ENCODE measurements around the gene KSR2. TPM values are rescaled to one million over a fixed set of nuclear protein-coding genes. Genes with fewer than 3 reads are reported as not detected.

The KSR2 gene
- total RNA-seq, 2 donors from 2014 or later = 1.1 to 2.0 TPM

- peaks cover 5% of the 10 kb centered on the region for H3K9me3 Mint-ChIP-seq
- H3K4me3 ChIP-seq (ENCODE audit: low read length) = no peak overlapping the region
- no peaks in the 10 kb centered on the region for H3K4me1 ChIP-seq (ENCODE audit: control insufficient read depth, insufficient read depth, low read length)
- H3K4me3 Mint-ChIP-seq = no peak overlapping the region
- no peaks in the 10 kb centered on the region for H3K36me3 Mint-ChIP-seq (ENCODE audit: low read depth)
- H3K4me1 Mint-ChIP-seq = peaks cover 2% of the 10 kb centered on the region
- no peak overlapping the region for H3K27ac ChIP-seq (ENCODE audit: low read depth, low read length)
- H3K9ac ChIP-seq (ENCODE audit: extremely low read depth, low read length, poor library complexity, severe bottlenecking) = no peak overlapping the region
- H3K36me3 ChIP-seq (ENCODE audit: control insufficient read depth, insufficient read depth, low read length) = no peaks in the 10 kb centered on the region
- 35 to 86% methylated on average over 1 to 5 of the region's 5 CpGs for WGBS, 2 experiments (ENCODE audit: insufficient coverage in 1 of 2, insufficient read length in 1 of 2)
- peaks cover 6% of the 10 kb centered on the region for H3K9me3 ChIP-seq (ENCODE audit: control insufficient read depth, low read length)
- H3K27me3 Mint-ChIP-seq (ENCODE audit: insufficient read depth) = peaks cover 2% of the 10 kb centered on the region
- peak; percentile 95 for DNase-seq
- TF ChIP-seq, protein P1, sequence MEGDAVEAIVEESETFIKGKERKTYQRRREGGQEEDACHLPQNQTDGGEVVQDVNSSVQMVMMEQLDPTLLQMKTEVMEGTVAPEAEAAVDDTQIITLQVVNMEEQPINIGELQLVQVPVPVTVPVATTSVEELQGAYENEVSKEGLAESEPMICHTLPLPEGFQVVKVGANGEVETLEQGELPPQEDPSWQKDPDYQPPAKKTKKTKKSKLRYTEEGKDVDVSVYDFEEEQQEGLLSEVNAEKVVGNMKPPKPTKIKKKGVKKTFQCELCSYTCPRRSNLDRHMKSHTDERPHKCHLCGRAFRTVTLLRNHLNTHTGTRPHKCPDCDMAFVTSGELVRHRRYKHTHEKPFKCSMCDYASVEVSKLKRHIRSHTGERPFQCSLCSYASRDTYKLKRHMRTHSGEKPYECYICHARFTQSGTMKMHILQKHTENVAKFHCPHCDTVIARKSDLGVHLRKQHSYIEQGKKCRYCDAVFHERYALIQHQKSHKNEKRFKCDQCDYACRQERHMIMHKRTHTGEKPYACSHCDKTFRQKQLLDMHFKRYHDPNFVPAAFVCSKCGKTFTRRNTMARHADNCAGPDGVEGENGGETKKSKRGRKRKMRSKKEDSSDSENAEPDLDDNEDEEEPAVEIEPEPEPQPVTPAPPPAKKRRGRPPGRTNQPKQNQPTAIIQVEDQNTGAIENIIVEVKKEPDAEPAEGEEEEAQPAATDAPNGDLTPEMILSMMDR (conservative IDR thresholded peaks at IDR 0.05) = peak; percentile 90
- H3K27ac Mint-ChIP-seq = no peak overlapping the region
- no peaks in the 10 kb centered on the region for H3K27me3 ChIP-seq (ENCODE audit: control insufficient read depth, insufficient read depth, low read length, poor library complexity, severe bottlenecking)
Observed at GRCh38 chr12:117472983-117473382, 495.8 kb downstream of the KSR2 start.

- Mint-ChIP-seq H3K27ac (no peak overlapping the region), H3K27me3 (ENCODE audit: insufficient read depth) (peaks cover 2% of the 10 kb centered on the region), H3K9me3 (peaks cover 5% of the 10 kb centered on the region), H3K4me3 (no peak overlapping the region), H3K4me1 (peaks cover 2% of the 10 kb centered on the region), H3K36me3 (ENCODE audit: low read depth) (no peaks in the 10 kb centered on the region)
- no peaks in the 10 kb centered on the region for H3K4me1 ChIP-seq (ENCODE audit: control insufficient read depth, insufficient read depth, low read length)
- H3K27ac ChIP-seq (ENCODE audit: low read depth, low read length) = no peak overlapping the region
- H3K9ac ChIP-seq (ENCODE audit: extremely low read depth, low read length, poor library complexity, severe bottlenecking) = no peak overlapping the region
- WGBS, 2 experiments (ENCODE audit: insufficient coverage in 1 of 2, insufficient read length in 1 of 2) = 54 to 59% methylated on average over 2 of the region's 2 CpGs
- H3K36me3 ChIP-seq (ENCODE audit: control insufficient read depth, insufficient read depth, low read length) = no peaks in the 10 kb centered on the region
- peaks cover 6% of the 10 kb centered on the region for H3K9me3 ChIP-seq (ENCODE audit: control insufficient read depth, low read length)
- H3K27me3 ChIP-seq (ENCODE audit: control insufficient read depth, insufficient read depth, low read length, poor library complexity, severe bottlenecking) = no peaks in the 10 kb centered on the region
- TF ChIP-seq, protein P1 (conservative IDR thresholded peaks at IDR 0.05) = peak; percentile 87
- peak; percentile 64 for DNase-seq
- H3K4me3 ChIP-seq (ENCODE audit: low read length) = no peak overlapping the region
Observed at GRCh38 chr12:117470804-117471203, 498.0 kb downstream of the KSR2 start.

- H3K36me3 ChIP-seq (ENCODE audit: control insufficient read depth, insufficient read depth, low read length) = no peaks in the 10 kb centered on the region
- DNase-seq = no peak
- Mint-ChIP-seq H3K27ac (no peak overlapping the region), H3K4me1 (peaks cover 2% of the 10 kb centered on the region), H3K27me3 (ENCODE audit: insufficient read depth) (peaks cover 2% of the 10 kb centered on the region), H3K9me3 (peaks cover 5% of the 10 kb centered on the region), H3K4me3 (no peak overlapping the region), H3K36me3 (ENCODE audit: low read depth) (no peaks in the 10 kb centered on the region)
- H3K9ac ChIP-seq (ENCODE audit: extremely low read depth, low read length, poor library complexity, severe bottlenecking) = no peak overlapping the region
- no peaks in the 10 kb centered on the region for H3K27me3 ChIP-seq (ENCODE audit: control insufficient read depth, insufficient read depth, low read length, poor library complexity, severe bottlenecking)
- WGBS, 2 experiments (ENCODE audit: insufficient coverage in 1 of 2, insufficient read length in 1 of 2) = 66% methylated on average over 4 of the region's 4 CpGs
- no peak overlapping the region for H3K4me3 ChIP-seq (ENCODE audit: low read length)
- TF ChIP-seq, protein P1 (conservative IDR thresholded peaks at IDR 0.05) = no peak
- no peak overlapping the region for H3K27ac ChIP-seq (ENCODE audit: low read depth, low read length)
- no peaks in the 10 kb centered on the region for H3K4me1 ChIP-seq (ENCODE audit: control insufficient read depth, insufficient read depth, low read length)
- H3K9me3 ChIP-seq (ENCODE audit: control insufficient read depth, low read length) = peaks cover 6% of the 10 kb centered on the region
Observed at GRCh38 chr12:117469883-117470483, 498.8 kb downstream of the KSR2 start.

Data from endodermal cell (in vitro differentiated cells).